Jurkat, Clone E6-1 (cell line): ENCODE results near the gene COMMD4.
"Not testable (repeated sequence)": the region's sequence is repeated elsewhere in the genome, so short reads cannot be mapped to it uniquely, and the experiment has no call there.

Experiments used
- DNase-seq: peaks from one replicate; pipeline ENCODE4 v3.0.0-alpha.2; 2011; ENCODE audit warnings: low read depth, low spot score
- H3K4me3 ChIP-seq: 2 replicates; pipeline ENCODE4 v1.5.1; 2011; ENCODE audit warnings: mild to moderate bottlenecking, low read length, control low read depth, moderate library complexity

COMMD4 gene

DNA sequence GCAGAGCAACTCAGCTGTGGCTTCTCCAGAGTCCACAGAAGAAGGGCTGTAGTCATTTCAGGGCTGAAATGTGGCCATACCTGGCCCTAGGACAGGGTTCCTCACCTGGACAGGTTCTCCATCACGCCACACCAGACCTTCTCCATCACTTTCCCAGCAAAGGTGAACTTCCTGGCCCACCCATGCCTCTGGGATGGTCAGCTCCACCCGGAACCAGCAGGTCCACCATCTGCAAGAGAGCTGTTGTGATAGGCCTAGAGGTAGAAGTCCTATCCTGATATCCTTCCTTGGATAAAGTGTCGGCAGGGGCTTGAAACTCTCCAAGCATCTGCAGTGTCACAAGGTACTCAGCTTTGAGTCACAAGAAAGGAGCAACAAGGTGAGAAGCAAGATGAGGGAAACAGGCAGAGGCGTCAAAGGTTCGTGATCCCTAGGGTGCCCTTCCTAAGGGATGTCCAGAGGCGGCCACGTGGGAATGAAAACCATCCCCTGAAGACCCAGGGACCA, 31.6 kb downstream of the COMMD4 start:
- peak overlapping the region; percentile 81 for H3K4me3 ChIP-seq
- no peak for DNase-seq

- H3K4me3 ChIP-seq, result peak within 1 kb of the TSS; percentile 81
- DNase-seq, result peak; percentile 91
These were observed 32.2 kb downstream of the COMMD4 start, which contains the start of gene MAN2C1 for GRCh38 chr15:75367913-75368688. Gene MAN2C1, minus strand, starts transcription at chr15:75368607. Its CDS starts 24 bp downstream, at chr15:75368583.

- no peak for DNase-seq
- H3K4me3 ChIP-seq, result peak overlapping the region; percentile 81
These were observed 32.9 kb downstream of the COMMD4 start for GRCh38 chr15:75368689-75369239.

DNA sequence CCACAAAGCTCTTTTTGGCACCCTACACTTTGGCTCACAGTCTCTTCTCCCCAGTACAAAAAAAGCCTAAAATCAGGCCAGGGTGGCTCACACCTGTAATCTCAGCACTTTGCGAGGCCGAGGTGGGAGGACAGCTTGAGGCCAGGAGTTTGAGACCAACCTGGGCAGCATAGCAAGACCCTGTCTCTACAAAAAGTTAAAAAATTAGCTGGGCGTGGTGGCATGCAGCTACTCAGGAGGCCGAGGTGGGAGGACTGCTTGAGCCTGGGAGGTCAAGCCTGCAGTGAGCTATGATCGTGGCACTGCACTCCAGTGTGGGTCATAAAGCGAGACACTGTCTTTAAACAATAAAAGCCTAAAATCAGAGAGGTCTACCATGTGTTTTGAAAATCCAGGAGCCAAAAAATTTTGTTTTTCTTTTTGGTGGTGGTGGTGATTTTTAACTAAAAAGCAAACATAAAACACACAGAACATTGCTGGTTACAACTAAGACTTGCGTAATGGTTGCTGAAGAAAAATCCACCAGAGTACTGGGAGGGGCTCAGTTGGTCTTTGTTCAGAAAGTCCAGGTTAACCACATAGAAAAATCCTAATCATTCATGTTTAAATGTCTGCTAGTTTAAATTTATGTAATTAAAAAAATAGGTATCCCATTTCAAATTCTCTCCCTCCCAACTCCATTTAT, 34.2 kb downstream of the COMMD4 start:
- DNase-seq, result no peak
- no peak overlapping the region for H3K4me3 ChIP-seq

GRCh38 chr15:75371486-75371885, 35.6 kb downstream of the COMMD4 start:
- DNase-seq, result no peak
- no peak overlapping the region for H3K4me3 ChIP-seq

DNA sequence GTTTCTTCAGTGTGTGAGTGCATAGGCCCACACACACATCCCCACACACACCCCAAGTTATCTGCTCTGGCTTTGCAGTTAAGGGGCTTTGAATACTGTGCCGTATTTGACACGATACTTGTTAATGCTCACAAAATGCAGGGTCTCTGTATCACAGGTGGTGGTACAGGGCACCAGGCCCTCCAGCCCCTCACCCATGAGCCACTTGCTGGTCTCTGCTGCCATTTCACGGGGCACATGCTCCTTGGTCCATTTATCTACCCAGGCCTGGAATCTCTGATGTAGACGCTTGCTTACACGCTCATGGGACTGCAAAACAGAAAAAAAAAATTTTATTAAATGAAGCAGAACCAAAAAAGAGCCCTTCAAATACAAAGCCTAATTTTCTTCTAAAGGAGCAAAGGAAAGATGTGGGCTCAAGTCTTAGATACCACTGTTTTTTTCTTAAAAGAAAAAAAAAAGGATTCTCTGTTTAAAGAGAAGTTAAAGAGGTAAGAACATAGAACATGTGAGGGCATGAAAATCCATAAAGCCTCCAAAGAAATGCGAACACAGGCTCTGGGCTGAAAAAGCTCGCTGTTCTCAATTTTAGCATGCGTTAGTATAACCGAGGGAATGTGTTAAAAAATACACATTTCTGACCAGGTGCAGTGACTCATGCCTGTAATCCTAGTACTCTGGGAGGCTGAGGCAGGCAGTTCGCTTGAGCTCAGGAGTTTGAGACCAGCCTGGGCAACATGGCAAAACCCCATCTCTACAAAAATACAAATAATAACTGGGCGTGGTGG, 36.2 kb downstream of the COMMD4 start:
- no peak for DNase-seq
- H3K4me3 ChIP-seq, result no peak overlapping the region

GRCh38 chr15:75380773-75381172, 44.9 kb downstream of the COMMD4 start:
- DNase-seq, result no peak
- no peak overlapping the region for H3K4me3 ChIP-seq

DNA sequence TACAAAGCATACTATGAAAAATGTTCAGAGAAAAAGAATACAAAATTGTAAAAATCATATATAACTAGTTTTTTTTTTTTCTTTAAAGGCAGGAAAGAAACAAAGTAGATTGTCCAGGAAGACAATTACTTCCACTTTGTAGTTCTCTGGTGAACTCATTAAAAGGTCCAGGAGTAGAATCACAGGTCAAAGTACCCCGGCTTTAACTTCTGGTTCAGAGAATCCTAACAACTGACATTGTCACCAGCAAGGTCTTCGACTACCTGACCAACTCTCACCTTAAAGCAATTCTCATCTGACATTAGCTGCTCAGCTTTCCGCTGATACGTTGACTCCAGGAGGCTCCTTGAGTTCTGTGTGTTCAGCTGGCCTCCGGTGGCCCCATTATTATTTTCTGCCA, 48.1 kb downstream of the COMMD4 start:
- not testable (repeated sequence) for DNase-seq, H3K4me3 ChIP-seq
